HUES48 (cell line): ENCODE results near the gene NLRX1.
"Not testable (repeated sequence)": the region's sequence is repeated elsewhere in the genome, so short reads cannot be mapped to it uniquely, and the experiment has no call there.

Experiments used
- H3K27ac ChIP-seq: one replicate; pipeline ENCODE4 v1.7.0; 2013; ENCODE audit warnings: low read depth, low read length, inconsistent platforms
- H3K27me3 ChIP-seq: 2 replicates; pipeline ENCODE4 v1.6.1; 2013; ENCODE audit warnings: mild to moderate bottlenecking, low read length; ENCODE audit not compliant: control insufficient read depth, insufficient read depth
- H3K36me3 ChIP-seq: 2 replicates; pipeline ENCODE4 v1.6.1; 2013; ENCODE audit warnings: low read length; ENCODE audit not compliant: control insufficient read depth, insufficient read depth
- H3K4me1 ChIP-seq: 2 replicates; pipeline ENCODE4 v1.6.1; 2013; ENCODE audit warnings: mild to moderate bottlenecking, low read length; ENCODE audit not compliant: control insufficient read depth, insufficient read depth
- H3K4me3 ChIP-seq: 2 replicates; pipeline ENCODE4 v1.5.1; 2013; ENCODE audit warnings: mild to moderate bottlenecking, low read depth, low read length
- H3K9ac ChIP-seq: 2 replicates; pipeline ENCODE4 v1.6.1; 2013; ENCODE audit warnings: mild to moderate bottlenecking, low read depth, low read length, moderate library complexity
- H3K9me3 ChIP-seq: 2 replicates; pipeline ENCODE4 v1.6.1; 2013; ENCODE audit warnings: low read length; ENCODE audit not compliant: control insufficient read depth, insufficient read depth

NLRX1 gene

GRCh38 chr11:119172513-119172912 is 4.0 kb downstream of the NLRX1 start:
- peaks cover 14% of the 10 kb centered on the region for H3K36me3 ChIP-seq
- no peaks in the 10 kb centered on the region for H3K9me3 ChIP-seq
- no peak overlapping the region for H3K27ac ChIP-seq
- no peak overlapping the region for H3K4me3 ChIP-seq
- no peaks in the 10 kb centered on the region for H3K27me3 ChIP-seq
- H3K4me1 ChIP-seq, result no peaks in the 10 kb centered on the region
- no peak overlapping the region for H3K9ac ChIP-seq

GRCh38 chr11:119173453-119173852 is 4.9 kb downstream of the NLRX1 start:
- Histone ChIP-seq H3K4me3 (no peak overlapping the region), H3K27ac (no peak overlapping the region), H3K4me1 (no peaks in the 10 kb centered on the region), H3K36me3 (peaks cover 19% of the 10 kb centered on the region), H3K27me3 (no peaks in the 10 kb centered on the region), H3K9ac (no peak overlapping the region), H3K9me3 (no peaks in the 10 kb centered on the region)

- Histone ChIP-seq H3K36me3 (peaks cover 19% of the 10 kb centered on the region), H3K9me3 (no peaks in the 10 kb centered on the region), H3K4me3 (no peak overlapping the region), H3K4me1 (no peaks in the 10 kb centered on the region), H3K27me3 (no peaks in the 10 kb centered on the region), H3K27ac (no peak overlapping the region), H3K9ac (no peak overlapping the region)
Observed at GRCh38 chr11:119175493-119176077, 7.1 kb downstream of the NLRX1 start.

GRCh38 chr11:119178166-119178680 is 9.7 kb downstream of the NLRX1 start:
- Histone ChIP-seq H3K36me3 (peaks cover 19% of the 10 kb centered on the region), H3K9ac (no peak overlapping the region), H3K27ac (no peak overlapping the region), H3K4me1 (no peaks in the 10 kb centered on the region), H3K9me3 (no peaks in the 10 kb centered on the region), H3K27me3 (no peaks in the 10 kb centered on the region), H3K4me3 (no peak overlapping the region)

GRCh38 chr11:119179342-119179741 is 10.8 kb downstream of the NLRX1 start:
- H3K4me1 ChIP-seq, result no peaks in the 10 kb centered on the region
- no peak overlapping the region for H3K4me3 ChIP-seq
- H3K9me3 ChIP-seq, result no peaks in the 10 kb centered on the region
- no peaks in the 10 kb centered on the region for H3K27me3 ChIP-seq
- H3K36me3 ChIP-seq, result peaks cover 17% of the 10 kb centered on the region
- H3K27ac ChIP-seq, result no peak overlapping the region
- H3K9ac ChIP-seq, result no peak overlapping the region

GRCh38 chr11:119179983-119180382 is 11.5 kb downstream of the NLRX1 start:
- no peaks in the 10 kb centered on the region for H3K27me3 ChIP-seq
- H3K9me3 ChIP-seq, result no peaks in the 10 kb centered on the region
- peaks cover 11% of the 10 kb centered on the region for H3K36me3 ChIP-seq
- H3K4me1 ChIP-seq, result no peaks in the 10 kb centered on the region
- no peak overlapping the region for H3K27ac ChIP-seq
- H3K9ac ChIP-seq, result no peak overlapping the region
- no peak overlapping the region for H3K4me3 ChIP-seq

GRCh38 chr11:119180729-119181676 is 12.5 kb downstream of the NLRX1 start:
- Histone ChIP-seq H3K9ac (no peak overlapping the region), H3K36me3 (peaks cover 6% of the 10 kb centered on the region; the same call in 1 of the 2 replicates), H3K27ac (no peak overlapping the region)

GRCh38 chr11:119181677-119182412 is 13.3 kb downstream of the NLRX1 start:
- H3K27ac ChIP-seq, result no peak overlapping the region

More at GRCh38 chr11:119180729-119181676, 12.5 kb downstream of the NLRX1 start:
- no peaks in the 10 kb centered on the region for H3K27me3 ChIP-seq
- H3K9me3 ChIP-seq, result no peaks in the 10 kb centered on the region
- no peak overlapping the region for H3K4me3 ChIP-seq
- no peaks in the 10 kb centered on the region for H3K4me1 ChIP-seq

GRCh38 chr11:119184399-119184798 is 15.9 kb downstream of the NLRX1 start:
- not testable (repeated sequence) for H3K27me3 ChIP-seq

More at GRCh38 chr11:119181677-119182412, 13.3 kb downstream of the NLRX1 start:
- Histone ChIP-seq H3K36me3 (0 out of 2 replicates have a peak, but pooled peaks cover 6% of the 10 kb centered on the region), H3K4me1 (no peaks in the 10 kb centered on the region), H3K27me3 (no peaks in the 10 kb centered on the region), H3K4me3 (no peak overlapping the region), H3K9me3 (no peaks in the 10 kb centered on the region), H3K9ac (no peak overlapping the region)

GRCh38 chr11:119185981-119186634 is 17.6 kb downstream of the NLRX1 start:
- no peaks in the 10 kb centered on the region for H3K4me1 ChIP-seq
- H3K9me3 ChIP-seq, result no peaks in the 10 kb centered on the region
- H3K9ac ChIP-seq, result no peak overlapping the region

More at GRCh38 chr11:119184399-119184798, 15.9 kb downstream of the NLRX1 start:
- not testable (repeated sequence) for H3K27ac ChIP-seq, H3K4me3 ChIP-seq, H3K4me1 ChIP-seq, H3K9ac ChIP-seq, H3K36me3 ChIP-seq, H3K9me3 ChIP-seq

More at GRCh38 chr11:119185981-119186634, 17.6 kb downstream of the NLRX1 start:
- no peaks in the 10 kb centered on the region for H3K27me3 ChIP-seq
- H3K27ac ChIP-seq, result no peak overlapping the region
- no peak overlapping the region for H3K4me3 ChIP-seq
- no peaks in the 10 kb centered on the region for H3K36me3 ChIP-seq
